Activated CD4-positive, CD25-positive, alpha-beta regulatory T cell treated with anti-CD3 and anti-CD28 coated beads, Interleukin-2, amount 50 U/mL, for 16 hours (primary cell): Measurements from ENCODE around the gene COL23A1.

Experiments used
- DNase-seq: peaks from one replicate; pipeline ENCODE4 v3.0.0-alpha.2; 2020; ENCODE audit warnings: low read depth, low spot score

COL23A1 gene

DNA sequence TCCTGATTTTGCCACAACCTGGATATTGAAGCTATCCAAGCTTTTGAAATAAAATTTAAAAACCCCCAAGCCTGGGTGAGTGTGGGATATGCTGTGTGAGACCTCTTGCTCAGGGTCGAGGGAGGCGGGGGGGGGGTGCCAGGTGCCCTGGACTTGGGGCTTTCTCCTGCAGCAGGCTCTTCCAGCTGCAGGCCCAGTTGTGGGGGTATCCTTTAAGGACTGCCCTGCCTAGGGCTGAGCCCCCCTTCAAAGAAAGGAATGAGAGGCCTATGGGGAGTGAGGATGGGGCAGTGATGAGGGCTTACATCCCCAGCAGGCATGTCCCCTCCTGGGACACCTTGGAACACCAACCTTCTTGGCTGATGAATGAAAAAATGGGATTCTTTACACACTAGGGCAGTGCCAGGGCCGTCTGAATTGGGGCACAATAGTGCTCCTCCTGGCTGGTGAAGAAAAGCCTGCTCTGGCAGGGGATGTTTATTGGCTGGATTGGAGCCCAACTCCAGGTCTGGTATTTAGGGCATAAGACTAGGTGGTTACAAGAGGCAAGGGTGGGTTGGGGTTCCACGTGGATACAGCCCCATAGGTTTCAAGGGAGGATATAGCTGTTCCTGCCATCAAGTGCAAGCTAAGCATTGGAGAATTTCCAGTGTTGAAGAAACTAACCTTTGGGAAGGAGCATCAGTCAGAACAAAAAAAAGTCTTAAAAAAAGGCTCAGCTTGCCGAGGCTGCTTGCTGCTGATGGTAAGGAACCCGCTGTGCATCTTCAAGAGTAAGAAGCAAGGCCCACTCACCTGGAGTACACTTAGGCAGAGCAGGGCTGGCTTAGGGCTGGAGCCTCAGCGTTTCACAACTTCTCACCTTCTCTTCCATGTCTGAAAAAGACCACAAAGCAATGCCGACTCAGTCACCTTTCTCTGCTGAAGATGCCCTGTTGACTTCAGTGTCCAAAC, 378.8 kb downstream of the COL23A1 start:
- no peak for DNase-seq

DNA sequence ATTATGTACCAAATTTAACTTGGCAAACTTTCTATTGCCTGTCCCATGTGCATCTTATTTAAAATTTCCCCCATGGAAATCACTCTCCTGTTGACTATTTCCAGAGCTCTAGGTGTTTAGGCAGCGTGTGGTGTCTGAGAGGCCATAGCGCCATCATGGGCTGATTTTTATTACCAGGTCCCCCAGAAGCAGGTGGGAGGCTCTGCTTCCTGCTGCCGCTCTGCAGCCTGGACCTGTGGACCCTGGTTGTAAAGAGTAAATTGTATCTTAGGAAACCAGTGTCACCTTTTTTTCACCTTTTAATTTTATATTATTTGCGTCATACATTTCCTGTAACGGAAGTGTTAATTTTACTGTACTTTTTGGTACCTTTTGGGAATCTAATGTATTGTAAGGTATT, 379.5 kb downstream of the COL23A1 start:
- DNase-seq: no peak

DNA sequence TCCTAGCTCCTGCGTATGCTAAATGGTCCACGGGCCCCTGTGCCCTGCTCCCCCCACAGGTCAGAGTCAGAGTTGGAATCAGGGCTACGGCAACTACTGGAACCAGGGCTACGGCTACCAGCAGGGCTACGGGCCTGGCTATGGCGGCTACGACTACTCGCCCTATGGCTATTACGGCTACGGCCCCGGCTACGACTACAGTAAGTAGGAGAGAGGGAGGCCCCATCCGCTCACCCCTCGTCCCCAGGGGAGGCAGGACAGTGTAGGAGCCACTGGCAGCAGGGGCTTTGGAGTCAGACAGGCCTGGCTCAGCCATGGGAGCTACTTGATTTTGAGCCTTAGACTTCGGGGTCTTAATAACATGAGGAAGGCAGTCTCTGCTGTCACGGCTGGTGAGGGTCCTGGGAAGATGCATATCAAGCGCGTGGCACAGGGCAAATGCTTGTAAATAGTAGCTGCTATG, 380.1 kb downstream of the COL23A1 start:
- DNase-seq: no peak

DNA sequence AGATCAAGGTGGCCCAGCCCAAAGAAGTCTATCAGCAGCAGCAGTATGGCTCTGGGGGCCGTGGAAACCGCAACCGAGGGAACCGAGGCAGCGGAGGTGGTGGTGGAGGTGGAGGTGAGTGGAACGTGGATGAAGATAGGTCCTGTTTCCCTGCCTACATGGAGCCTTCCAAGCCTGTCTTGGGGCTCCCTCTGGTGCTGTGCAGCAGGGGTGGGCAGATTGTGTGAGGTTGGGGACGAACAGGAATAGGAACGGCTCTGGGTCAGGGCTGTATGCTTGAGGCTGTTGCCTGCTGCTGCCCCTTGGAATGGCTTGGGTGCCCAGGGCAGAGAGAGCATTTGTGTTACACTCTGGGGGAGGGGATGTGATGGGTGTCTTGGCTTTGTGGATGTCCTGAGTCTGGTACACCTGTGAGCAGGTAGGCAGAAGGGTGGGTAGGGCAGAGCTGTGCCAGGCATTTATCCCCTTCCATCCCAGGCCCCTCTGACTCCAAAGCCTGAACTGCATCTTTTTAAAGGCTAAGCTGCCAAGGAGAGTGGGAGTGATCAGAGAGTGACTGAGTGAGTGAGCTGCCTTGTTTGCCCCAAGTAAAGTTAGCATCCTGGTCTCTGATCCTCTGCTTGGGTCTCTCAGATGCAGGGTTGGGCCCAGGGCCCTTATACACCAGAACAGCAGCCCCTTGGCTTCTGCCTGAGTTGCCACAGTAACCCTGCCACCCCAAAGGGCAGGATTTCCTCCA, 380.7 kb downstream of the COL23A1 start:
- DNase-seq: no peak

DNA sequence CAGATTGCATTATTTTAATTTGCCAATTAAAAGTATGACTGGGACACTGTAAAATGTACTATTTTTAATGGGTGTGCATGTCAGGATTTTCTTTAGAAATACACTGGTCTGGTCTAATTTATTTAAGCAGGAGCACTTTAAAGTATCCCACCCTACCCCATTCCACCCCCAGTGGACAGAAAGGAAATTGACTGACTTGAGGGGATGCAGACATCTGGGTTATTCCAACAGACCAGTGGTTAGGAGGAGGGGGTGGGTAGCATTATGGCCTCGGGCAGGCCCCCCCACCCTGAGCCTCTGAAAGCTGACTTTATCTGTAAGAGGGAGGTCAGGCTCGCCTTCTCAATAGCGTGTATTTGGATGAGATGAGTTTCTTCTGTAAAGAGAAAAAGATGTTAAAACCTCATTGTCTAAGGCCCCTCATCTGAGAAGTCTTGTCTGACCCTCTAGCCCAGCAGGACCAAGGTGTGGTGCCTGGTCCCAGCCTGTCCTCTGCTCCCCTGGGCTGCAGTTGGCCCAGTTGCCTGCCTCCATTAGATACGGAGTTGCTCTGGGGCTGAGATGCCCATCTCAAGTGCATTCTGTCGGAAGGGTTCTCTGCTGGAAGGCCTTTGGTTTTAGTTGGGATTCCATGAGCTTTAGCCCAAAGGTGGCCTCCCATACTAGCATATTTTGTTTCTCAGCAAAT, 381.5 kb downstream of the COL23A1 start:
- DNase-seq: no peak

DNA sequence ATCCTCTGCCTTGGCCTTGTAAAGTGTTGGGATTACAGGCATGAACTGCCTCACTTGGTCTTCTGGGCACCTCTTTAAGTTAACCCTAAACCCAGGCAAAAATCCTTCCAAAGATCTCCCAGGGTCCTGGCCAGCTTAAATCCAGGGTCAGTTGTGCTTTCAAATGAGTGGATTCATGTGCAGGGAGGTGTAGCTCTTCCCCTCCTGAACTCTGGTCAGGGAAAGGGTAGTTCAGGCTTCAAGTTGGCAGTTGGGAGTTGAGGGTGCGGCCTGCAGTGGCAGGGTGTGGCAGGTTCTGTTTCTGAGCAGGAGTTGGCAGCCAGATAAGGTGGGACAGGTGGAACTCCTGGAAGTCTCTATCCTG, 382.3 kb downstream of the COL23A1 start:
- DNase-seq: no peak

DNA sequence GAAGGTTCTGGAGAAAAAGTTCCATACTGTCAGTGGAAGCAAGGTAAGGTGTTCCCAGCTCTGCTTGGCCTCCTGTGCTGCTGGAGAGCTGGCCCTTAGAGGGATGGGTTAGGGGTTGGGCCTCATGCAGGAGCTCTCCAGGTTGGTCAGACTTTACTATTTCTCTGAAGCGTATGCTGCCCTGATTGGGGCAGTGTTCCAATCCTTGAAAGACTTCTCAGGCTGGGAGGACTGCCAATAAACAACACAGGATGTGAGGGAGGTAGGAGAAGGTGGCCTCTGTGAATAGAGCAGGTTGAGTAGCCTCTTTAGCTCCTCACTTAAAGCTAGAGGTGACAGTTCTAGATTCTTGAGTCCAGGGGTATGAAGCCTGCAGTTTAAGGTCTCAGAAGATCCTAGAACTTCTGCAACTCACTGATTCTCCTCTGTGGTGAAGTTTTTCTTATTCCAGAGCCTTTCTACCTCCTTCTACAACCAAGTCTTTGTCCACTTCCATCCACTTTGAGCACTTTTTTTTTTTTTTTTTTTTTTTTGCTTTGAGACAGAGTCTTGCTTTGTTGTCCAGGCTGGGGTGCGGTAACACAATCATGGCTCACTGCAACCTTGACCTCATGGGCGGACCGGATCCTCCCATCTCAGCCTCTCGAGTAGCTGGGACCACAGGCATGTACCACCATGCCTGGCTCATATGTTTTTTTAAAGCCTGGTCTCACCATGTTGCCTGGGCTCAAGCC, 382.8 kb downstream of the COL23A1 start:
- no peak for DNase-seq

DNA sequence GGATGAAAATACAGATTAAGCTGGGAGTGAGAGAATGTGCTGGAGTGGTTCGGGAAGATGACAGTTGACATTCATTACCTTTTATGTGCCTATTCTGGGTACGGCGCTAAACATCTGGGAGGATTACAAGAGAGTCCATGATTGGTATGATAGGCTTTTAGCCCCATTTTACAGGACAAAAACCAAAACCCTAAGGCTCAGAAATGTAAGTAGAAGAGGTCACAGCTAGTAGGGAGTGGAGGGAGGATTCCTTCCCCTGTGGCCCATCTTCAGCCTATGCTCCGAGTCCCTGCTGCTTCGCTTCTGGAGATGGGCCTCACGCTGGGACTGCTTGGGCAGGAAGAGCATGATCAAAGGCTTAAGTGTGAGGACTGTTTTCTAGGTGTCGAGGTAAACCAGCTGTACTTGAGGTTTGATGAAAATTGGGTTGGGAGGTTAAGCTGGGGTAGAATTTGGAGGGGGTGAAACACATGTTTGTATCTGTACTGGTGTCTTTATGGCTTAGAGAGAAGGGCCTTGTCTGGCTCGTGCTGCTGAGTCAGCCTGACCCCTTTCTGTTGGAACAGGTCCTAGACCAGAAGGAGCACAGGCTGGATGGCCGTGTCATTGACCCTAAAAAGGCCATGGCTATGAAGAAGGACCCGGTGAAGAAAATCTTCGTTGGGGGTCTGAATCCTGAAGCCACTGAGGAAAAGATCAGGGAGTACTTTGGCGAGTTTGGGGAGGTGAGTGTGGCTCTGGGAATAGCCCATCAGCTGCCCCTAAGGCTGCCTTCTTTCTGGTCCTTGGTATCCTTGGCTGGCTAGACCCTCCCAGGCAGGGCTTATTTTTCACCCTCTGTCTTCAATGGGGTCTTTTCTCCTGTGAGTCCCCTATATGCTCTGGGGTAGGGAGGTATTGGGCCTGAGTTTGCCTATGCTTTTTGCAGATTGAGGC, 383.8 kb downstream of the COL23A1 start:
- no peak for DNase-seq

DNA sequence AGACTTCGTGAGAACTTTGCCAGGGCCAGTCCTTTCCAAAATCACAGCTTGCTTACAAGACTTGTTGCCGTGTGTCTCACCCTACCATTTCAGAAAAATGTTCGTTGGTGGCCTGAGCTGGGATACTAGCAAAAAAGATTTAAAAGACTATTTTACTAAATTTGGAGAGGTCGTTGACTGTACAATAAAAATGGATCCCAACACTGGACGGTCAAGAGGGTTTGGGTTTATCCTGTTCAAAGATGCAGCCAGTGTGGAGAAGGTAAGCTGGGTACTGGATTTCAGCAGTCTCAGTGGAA, 384.5 kb downstream of the COL23A1 start:
- DNase-seq: no peak

DNA sequence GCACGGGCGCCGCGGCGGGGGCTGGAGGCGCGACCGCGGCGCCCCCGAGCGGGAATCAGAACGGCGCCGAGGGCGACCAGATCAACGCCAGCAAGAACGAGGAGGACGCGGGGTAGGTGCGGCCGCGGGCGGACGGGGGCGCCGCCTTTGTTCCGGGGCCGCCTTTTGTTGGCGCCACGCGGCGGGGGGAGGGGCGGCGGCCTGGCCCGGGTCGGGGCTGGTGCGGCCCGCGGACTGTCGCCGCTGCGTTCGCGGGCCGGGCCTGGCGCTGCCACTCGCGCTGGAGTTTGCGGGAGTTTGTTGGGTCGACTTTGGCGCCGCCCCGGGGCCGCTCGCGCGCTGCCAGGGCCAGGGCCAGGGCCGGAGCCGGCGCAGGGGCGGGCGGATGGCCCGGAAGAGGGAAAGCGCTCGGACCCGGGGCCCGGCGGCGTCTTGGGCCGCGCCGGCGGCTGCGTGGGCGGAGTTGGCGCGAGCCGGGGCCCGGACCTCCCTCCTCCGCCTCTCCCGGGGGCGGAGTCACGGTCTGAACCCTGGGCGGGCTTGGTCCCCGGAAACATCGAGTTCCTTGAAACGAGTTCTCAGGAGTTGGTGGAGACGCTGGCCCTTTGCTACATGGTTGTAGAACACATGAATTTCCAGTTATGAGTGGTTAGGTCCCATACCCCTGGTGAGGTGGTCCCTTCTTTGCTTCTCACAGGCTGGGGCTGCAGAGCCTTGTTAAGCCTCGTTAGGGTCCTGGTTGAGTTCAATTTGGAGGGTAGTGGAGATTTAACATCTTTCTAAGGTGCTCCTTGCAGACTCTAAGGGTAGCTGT, 385.1 kb downstream of the COL23A1 start:
- peak; percentile 32 for DNase-seq

DNA sequence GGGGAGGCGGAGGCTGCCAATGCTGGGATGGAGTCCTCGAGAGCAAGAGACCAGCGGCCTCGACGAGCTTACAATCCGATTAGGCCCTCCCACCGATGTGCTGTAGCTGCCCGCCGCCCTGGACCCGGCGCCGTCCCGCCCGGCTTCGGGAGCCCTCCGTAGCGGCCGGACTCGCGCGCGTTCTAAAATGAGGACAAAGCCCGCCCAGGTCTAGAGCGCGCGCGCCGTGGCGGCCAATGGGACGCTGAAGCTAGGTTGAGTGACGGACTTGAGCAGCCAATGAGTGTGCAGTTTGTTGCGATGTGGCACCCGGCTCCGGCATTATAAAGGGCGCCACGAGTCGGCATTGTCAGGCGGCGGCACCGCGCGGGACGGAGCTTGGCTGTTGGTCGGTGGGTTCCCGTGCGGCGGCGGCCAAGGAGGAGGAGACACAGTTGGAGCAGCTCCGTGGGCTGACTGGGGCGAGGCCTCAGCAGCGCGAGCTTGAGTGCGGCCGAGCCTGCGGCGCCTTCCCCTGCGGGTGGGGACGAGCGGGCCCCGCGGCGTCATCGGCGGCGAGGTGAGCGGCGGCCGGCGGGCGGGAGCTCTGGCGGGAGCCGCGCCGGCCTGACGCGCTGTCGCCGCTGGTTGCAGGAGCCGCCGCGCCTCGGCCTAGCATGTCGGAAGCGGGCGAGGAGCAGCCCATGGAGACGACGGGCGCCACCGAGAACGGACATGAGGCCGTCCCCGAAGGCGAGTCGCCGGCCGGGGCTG, 385.8 kb downstream of the COL23A1 start, which contains the start of gene HNRNPAB:
TSS of gene HNRNPAB (plus strand) at position 352 of the 753 bp plus-strand sequence. CDS start at position 657, 305 bp downstream.
- DNase-seq: peak; percentile 90

DNA sequence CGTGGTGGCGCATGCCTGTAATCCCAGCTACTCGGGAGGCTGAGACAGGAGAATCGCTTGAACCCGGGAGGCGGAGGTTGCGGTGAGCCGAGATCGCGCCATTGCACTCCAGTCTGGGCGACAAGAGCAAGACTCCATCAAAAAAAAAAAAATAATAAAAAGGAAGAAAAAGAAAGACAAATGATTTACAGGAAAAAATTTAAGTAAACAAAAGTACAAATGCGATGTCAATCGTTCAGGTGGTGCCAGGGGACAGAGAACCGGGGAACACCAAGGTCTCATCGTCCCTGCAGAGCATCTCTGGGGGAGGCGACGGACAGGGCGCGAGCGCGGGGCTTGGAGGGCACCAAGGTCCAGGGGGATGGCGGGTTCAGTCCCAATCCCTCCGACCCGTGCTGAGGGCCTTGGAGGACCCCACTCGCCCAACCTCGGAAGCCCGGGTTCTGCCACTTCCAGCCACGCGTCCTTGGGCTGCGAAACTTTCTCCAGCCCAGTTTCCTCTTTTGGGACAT, 386.5 kb downstream of the COL23A1 start:
- DNase-seq: no peak

DNA sequence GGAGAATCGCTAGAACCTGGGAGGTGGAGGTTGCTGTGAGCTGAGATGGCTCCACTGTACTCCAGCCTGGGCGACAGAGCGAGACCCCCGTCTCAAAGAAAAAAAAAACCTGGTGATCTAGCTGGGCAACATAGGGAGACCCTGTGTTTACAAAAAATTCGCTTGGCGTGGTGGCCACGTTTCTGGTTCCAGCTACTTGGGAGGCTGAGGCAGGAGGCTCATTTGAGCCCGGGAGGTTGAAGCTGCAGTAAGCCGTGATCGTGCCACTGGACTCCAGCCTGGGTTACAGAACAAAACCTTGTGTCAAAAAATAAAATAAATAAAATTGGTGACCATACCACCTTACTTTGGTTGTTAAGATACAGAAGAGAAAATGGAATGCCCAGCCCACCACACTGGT, 387.7 kb downstream of the COL23A1 start:
- DNase-seq: no peak

DNA sequence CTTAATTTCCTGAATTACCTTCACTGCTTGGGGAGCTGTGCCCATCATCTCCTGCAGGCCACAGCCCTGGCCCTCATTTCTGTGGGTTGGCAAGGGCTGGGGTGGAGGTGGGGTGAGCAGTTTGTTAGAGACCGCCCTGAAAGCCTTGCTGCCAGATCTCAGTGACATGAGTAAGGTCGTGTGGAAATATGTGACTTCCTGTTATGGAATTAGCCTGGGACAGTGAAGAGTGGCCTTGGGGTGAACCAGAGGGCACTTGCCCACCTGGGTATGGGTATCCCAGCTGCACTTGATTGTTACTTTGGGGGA, 388.3 kb downstream of the COL23A1 start:
- DNase-seq: no peak

DNA sequence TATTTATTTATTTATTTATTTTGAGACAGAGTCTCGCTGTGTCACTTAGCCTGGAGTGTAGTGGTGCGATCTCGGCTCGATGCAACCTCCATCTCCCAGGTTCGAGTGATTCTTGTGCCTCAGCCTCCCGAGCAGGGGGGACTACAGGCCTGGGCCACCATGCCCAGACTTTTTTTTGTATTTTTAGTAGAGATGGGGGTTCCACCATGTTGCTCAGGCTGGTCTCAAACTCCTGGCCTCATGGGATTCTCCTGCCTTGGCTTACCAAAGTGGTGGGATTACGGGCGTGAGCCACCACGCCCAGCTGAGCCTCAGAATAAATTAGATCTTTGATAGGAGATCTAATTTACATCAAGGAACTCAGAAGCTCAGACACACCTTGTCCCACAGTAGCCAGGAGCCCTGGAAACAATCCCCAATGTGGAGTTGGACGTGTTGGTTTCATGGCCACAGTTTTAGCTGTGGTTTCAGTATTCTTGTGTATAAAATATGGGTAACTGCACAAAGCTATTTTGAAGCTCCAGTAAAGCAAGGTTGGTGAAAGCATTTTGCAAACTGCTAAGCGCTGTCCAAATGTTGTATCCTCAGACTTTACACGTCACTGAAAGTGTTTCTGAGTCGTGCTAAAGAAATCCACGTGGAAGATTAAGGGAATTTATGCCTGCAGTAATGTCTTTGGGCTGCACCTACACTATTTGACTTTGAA, 388.8 kb downstream of the COL23A1 start:
- no peak for DNase-seq

DNA sequence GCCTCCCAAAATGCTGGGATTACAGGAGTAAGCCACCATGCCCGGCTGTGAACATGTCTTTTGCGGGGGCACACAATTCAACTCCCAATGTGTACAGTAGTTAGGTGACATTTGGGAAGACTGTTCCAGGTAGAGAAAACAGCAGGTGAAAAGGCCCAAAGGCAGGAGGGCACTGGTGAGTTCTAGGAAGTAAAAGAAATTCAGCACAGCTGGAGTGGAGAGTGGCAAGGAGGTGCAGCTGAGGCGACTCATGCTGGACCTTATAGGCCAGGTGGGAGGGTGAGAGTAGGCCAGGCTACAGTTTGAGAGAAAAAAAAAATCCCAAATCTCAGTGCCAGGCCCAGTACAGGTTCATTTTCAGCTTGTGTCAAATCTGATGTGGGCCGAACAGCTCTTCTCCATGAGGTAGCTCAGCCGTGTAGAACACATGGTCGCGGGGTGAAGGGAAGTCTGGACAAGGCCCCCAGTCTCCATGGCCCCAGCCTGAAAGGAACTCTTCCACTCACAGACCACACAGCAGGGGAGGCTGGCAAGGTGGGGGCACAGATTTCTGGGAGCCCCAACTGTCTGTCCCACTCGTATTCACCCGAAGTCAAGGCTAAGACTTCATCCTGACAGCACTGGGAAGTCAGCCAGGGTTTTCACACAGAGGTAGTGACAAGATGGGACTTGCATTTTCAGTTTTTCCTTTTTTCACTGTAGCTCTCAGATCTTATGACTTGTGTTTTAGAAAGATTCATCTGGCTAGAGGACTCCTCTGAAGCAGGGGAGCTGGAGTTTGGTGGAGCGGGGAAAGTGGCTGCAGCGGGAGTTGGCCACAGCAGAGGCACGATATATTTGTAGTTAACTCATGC, 390.4 kb downstream of the COL23A1 start:
- DNase-seq: no peak

DNA sequence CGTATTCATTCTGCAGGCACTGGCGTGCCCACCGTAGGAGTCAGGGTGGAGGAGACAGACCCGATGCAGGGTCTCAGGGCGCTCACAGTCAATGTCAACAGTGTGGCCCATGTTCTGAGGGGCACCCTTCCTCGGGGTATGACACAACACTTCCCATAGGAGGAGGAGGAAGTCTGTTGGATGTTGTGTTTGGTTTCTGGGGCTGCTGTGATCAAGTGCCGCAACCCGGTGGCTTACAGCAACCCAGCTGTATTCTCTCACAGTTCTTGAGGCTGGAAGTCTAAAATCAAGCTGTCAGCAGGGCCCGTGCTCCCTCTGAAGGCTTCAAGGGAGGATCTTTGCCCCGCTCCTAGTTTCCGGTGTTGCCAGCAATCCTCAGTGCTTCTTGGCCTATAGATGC, 391.5 kb downstream of the COL23A1 start:
- DNase-seq: no peak
